ENCODE data around the gene E2F2. TPM values are rescaled to one million over a fixed set of nuclear protein-coding genes. Genes with fewer than 3 reads are reported as not detected.

The E2F2 gene
- total and polyA plus RNA-seq, 2 of the 13 experiments (the other 11 are each of a cell fraction or from before 2014, with no cell fraction given): 0.65 to 6.6 TPM

DNA sequence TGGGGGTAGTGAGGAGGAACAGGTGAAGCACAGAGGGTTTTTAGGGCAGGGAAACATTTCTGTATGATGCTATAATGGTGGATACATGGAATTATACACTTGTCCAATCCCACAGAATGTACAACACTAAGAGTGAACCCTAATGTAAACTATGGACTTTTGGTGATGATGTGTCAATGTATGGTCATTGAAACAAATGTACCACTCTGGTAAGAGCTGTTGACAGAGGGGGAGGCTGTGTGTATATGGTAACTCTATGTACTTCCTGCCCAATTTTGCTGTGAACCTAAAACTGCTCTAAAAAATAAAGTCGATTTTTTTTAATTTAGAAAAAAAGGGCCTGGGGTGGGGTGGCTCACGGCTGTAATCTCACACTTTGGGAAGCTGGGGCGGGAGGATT is 70.0 kb downstream of the E2F2 start:
- peaks cover 70% of the 10 kb centered on the region for H3K4me1 ChIP-seq (ENCODE audit: insufficient read depth, low read length)
- H3K27me3 ChIP-seq (ENCODE audit: control insufficient read depth in 1 of 2, insufficient read depth in 2 of 2, low read length in 2 of 2): no peaks in the 10 kb centered on the region
- ChIA-PET CTCF (ENCODE audit: low intra/inter-chr PET ratio, low total read pairs) (no interaction called here), POLR2A (interaction anchor here (3.1 kb wide), 1 partner anchor 37 kb away, joined by 9 read pairs; the partner anchor contains the start of gene TCEA3)
- H3K9me3 ChIP-seq (ENCODE audit: low read length): no peaks in the 10 kb centered on the region
- no peaks in the 10 kb centered on the region for H4K20me1 ChIP-seq (ENCODE audit: insufficient read depth, low read length)
- intact Hi-C loops (cut with micrococcal nuclease; ENCODE audit: unreplicated experiment): no loop called here
- WGBS (ENCODE audit: low lambda C conversion rate): 52% methylated on average over 3 of the region's 3 CpGs
- H3K79me2 ChIP-seq (ENCODE audit: insufficient read depth, low read length): peaks cover 5% of the 10 kb centered on the region
- peak overlapping the region; percentile 24; the same call in 1 of the 2 replicates for H3K4me2 ChIP-seq (ENCODE audit: low read depth, low read length)
- FAIRE-seq (peak; percentile 43), ATAC-seq (peak; percentile 49; the same call in 2 of the 3 replicates), DNase-seq (ENCODE audit: low spot score) (peak; percentile 63)
- BruUV-seq (replicated peaks): no TSS peak
- in situ Hi-C loops (cut with HindIII; ENCODE audit: extremely low pct_ligation_motif_present, low pct_unique_long_range_greater_than_20kb): no loop called here
- H3K4me3 ChIP-seq (replicated peaks in 1 of 3; ENCODE audit: insufficient read depth in 1 of 3, low read depth in 2 of 3, low read length in 3 of 3): no peak overlapping the region
- no peak overlapping the region for H2AFZ ChIP-seq (ENCODE audit: low read length)
- H3K27ac ChIP-seq (ENCODE audit: extremely low read length, insufficient read depth, low read length): peak overlapping the region; percentile 47
- H3K9ac ChIP-seq (ENCODE audit: insufficient read depth, low read depth, low read length): no peak overlapping the region
- no peaks in the 10 kb centered on the region; a peak in 1 of 5 replicates for H3K36me3 ChIP-seq (replicated peaks in 1 of 2; ENCODE audit: control insufficient read depth in 1 of 2, insufficient read depth in 2 of 2, low read length in 2 of 2)
- TF ChIP-seq, protein P1, sequence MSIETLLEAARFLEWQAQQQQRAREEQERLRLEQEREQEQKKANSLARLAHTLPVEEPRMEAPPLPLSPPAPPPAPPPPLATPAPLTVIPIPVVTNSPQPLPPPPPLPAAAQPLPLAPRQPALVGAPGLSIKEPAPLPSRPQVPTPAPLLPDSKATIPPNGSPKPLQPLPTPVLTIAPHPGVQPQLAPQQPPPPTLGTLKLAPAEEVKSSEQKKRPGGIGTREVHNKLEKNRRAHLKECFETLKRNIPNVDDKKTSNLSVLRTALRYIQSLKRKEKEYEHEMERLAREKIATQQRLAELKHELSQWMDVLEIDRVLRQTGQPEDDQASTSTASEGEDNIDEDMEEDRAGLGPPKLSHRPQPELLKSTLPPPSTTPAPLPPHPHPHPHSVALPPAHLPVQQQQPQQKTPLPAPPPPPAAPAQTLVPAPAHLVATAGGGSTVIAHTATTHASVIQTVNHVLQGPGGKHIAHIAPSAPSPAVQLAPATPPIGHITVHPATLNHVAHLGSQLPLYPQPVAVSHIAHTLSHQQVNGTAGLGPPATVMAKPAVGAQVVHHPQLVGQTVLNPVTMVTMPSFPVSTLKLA (IDR thresholded peaks at IDR 0.05): no peak
- TF ChIP-seq JARID2 (CRISPR knock-in tag; IDR thresholded peaks at IDR 0.05; ENCODE audit: insufficient replicate concordance) (no peak), FOXA3 (CRISPR knock-in tag; IDR thresholded peaks at IDR 0.05) (peak; percentile 78), ZNF652 (CRISPR knock-in tag; IDR thresholded peaks at IDR 0.05; ENCODE audit: borderline replicate concordance, low read depth) (no peak), HNF4A (CRISPR knock-in tag; IDR thresholded peaks at IDR 0.05) (peak; percentile 52), ZNF281 (CRISPR knock-in tag; IDR thresholded peaks at IDR 0.05; ENCODE audit: borderline replicate concordance) (peak; percentile 49; the same call in 1 of the 2 replicates), FOXP1 (IDR thresholded peaks at IDR 0.05) (no peak), FOXP1 (CRISPR knock-in tag; IDR thresholded peaks at IDR 0.05) (peak; percentile 53; the same call in 1 of the 2 replicates), SOX5 (CRISPR knock-in tag; IDR thresholded peaks at IDR 0.05; ENCODE audit: borderline replicate concordance) (peak; percentile 24; the same call in 1 of the 2 replicates), RFX5 (IDR thresholded peaks at IDR 0.05; ENCODE audit: low read depth, low read length) (no peak), ZFP36L2 (CRISPR knock-in tag; IDR thresholded peaks at IDR 0.05) (no peak), ZNF644 (CRISPR knock-in tag; IDR thresholded peaks at IDR 0.05; ENCODE audit: low read depth) (0 out of 2 replicates have a peak, but pooled peaks have one; percentile 16), FOXA1 (IDR thresholded peaks at IDR 0.05) (0 out of 2 replicates have a peak, but pooled peaks have one; percentile 25), FOXA1 (CRISPR knock-in tag; IDR thresholded peaks at IDR 0.05) (peak; percentile 85), SAP130 (CRISPR knock-in tag; IDR thresholded peaks at IDR 0.05; ENCODE audit: low read depth) (peak; percentile 31; the same call in 1 of the 2 replicates)
- TF ChIP-seq, protein P2, sequence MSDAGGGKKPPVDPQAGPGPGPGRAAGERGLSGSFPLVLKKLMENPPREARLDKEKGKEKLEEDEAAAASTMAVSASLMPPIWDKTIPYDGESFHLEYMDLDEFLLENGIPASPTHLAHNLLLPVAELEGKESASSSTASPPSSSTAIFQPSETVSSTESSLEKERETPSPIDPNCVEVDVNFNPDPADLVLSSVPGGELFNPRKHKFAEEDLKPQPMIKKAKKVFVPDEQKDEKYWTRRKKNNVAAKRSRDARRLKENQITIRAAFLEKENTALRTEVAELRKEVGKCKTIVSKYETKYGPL (CRISPR knock-in tag; IDR thresholded peaks at IDR 0.05): no peak
- TF ChIP-seq, protein P3, sequence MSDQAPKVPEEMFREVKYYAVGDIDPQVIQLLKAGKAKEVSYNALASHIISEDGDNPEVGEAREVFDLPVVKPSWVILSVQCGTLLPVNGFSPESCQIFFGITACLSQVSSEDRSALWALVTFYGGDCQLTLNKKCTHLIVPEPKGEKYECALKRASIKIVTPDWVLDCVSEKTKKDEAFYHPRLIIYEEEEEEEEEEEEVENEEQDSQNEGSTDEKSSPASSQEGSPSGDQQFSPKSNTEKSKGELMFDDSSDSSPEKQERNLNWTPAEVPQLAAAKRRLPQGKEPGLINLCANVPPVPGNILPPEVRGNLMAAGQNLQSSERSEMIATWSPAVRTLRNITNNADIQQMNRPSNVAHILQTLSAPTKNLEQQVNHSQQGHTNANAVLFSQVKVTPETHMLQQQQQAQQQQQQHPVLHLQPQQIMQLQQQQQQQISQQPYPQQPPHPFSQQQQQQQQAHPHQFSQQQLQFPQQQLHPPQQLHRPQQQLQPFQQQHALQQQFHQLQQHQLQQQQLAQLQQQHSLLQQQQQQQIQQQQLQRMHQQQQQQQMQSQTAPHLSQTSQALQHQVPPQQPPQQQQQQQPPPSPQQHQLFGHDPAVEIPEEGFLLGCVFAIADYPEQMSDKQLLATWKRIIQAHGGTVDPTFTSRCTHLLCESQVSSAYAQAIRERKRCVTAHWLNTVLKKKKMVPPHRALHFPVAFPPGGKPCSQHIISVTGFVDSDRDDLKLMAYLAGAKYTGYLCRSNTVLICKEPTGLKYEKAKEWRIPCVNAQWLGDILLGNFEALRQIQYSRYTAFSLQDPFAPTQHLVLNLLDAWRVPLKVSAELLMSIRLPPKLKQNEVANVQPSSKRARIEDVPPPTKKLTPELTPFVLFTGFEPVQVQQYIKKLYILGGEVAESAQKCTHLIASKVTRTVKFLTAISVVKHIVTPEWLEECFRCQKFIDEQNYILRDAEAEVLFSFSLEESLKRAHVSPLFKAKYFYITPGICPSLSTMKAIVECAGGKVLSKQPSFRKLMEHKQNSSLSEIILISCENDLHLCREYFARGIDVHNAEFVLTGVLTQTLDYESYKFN (CRISPR knock-in tag; conservative IDR thresholded peaks at IDR 0.05): peak; percentile 26; the same call in 1 of the 2 replicates

Measured in HepG2 (cell line).